Naive thymus-derived CD4-positive, alpha-beta T cell (primary cell): ENCODE results near the gene ARPC1A. TPM values are rescaled to one million over a fixed set of nuclear protein-coding genes. Genes with fewer than 3 reads are reported as not detected.
A peak's percentile ranks its signal among the peaks of the same experiment; 100 is the strongest.
"Not testable (repeated sequence)": the region's sequence is repeated elsewhere in the genome, so short reads cannot be mapped to it uniquely, and the experiment has no call there.

ENCODE experiments used
- ATAC-seq: fragments of 150-1000 bp; cut with Tn5 transposase; 2 replicates; pipeline ENCODE4 v1.10.0; 2021; ENCODE audit warnings: mild to moderate bottlenecking, moderate library complexity
- CTCF ChIA-PET: fragments of 350-600 bp; sonication (Branson Sonifier 250); formaldehyde crosslinking; loops from one replicate; lab custom pipeline; 2021; ENCODE audit warnings: antibody characterized with exemption; lab: Charles Lee
- POLR2A ChIA-PET: fragments of 350-600 bp; sonication (Branson Sonifier 250); formaldehyde crosslinking; loops from one replicate; lab custom pipeline; 2021; ENCODE audit warnings: antibody characterized with exemption, inconsistent platforms; lab: Charles Lee
- DNase-seq, 9 donors: peaks; one replicate each; pipeline versions ENCODE4 v3.0.0 to v3.0.0-alpha.2; 2020 to 2022; ENCODE audit warnings: mixed read lengths in 1 of 9
- H3K27ac ChIP-seq: one replicate; pipeline ENCODE4 v1.7.0; 2013; ENCODE audit warnings: mild to moderate bottlenecking, low read depth, low read length, moderate library complexity
- H3K27me3 ChIP-seq, 2 donors: one replicate each; pipeline ENCODE4 v1.7.0; 2013; ENCODE audit warnings: low read length in 2 of 2, mild to moderate bottlenecking in 2 of 2, moderate library complexity in 2 of 2; ENCODE audit not compliant: control insufficient read depth in 2 of 2, insufficient read depth in 2 of 2
- H3K36me3 ChIP-seq, 3 experiments: 1 replicate in 2 of 3; 2 replicates in 1 of 3; pipeline ENCODE4 v1.7.0; 2013; ENCODE audit warnings: low read length in 3 of 3, mild to moderate bottlenecking in 3 of 3, moderate library complexity in 1 of 3; ENCODE audit not compliant: insufficient read depth in 3 of 3, control insufficient read depth in 2 of 3
- H3K4me1 ChIP-seq, 2 donors: one replicate each; pipeline ENCODE4 v1.7.0; 2013; ENCODE audit warnings: low read length in 2 of 2, mild to moderate bottlenecking in 2 of 2, moderate library complexity in 1 of 2; ENCODE audit not compliant: control insufficient read depth in 2 of 2, insufficient read depth in 2 of 2
- H3K4me3 ChIP-seq: 2 replicates; pipeline ENCODE4 v1.7.0; 2013; ENCODE audit warnings: mild to moderate bottlenecking, low read length
- H3K9me3 ChIP-seq, 3 experiments: 1 replicate in 2 of 3; 2 replicates in 1 of 3; pipeline ENCODE4 v1.7.0; 2013; ENCODE audit warnings: low read length in 3 of 3; ENCODE audit not compliant: control insufficient read depth in 2 of 3
- H3K27ac Mint-ChIP-seq, 9 donors: one replicate each; pipeline ENCODE4 v1.8.0; 2020 to 2022; ENCODE audit warnings: mixed read lengths in 9 of 9, mild to moderate bottlenecking in 8 of 9, moderate library complexity in 5 of 9, inconsistent platforms in 2 of 9
- H3K27me3 Mint-ChIP-seq, 5 donors: one replicate each; pipeline ENCODE4 v1.8.0; 2021 to 2022; ENCODE audit warnings: mixed read lengths in 5 of 5, mild to moderate bottlenecking in 1 of 5
- H3K36me3 Mint-ChIP-seq, 5 donors: one replicate each; pipeline ENCODE4 v1.8.0; 2020 to 2022; ENCODE audit warnings: mixed read lengths in 5 of 5, mild to moderate bottlenecking in 3 of 5, inconsistent platforms in 1 of 5
- H3K4me1 Mint-ChIP-seq, 7 donors: one replicate each; pipeline ENCODE4 v1.8.0; 2020 to 2022; ENCODE audit warnings: mixed read lengths in 7 of 7, mild to moderate bottlenecking in 3 of 7, inconsistent platforms in 1 of 7
- H3K4me3 Mint-ChIP-seq, 10 donors: one replicate each; pipeline ENCODE4 v1.8.0; 2020 to 2022; ENCODE audit warnings: mild to moderate bottlenecking in 10 of 10, mixed read lengths in 10 of 10, moderate library complexity in 6 of 10, inconsistent platforms in 2 of 10
- H3K9me3 Mint-ChIP-seq, 11 donors: one replicate each; pipeline ENCODE4 v1.8.0; 2020 to 2022; ENCODE audit warnings: mixed read lengths in 11 of 11, mild to moderate bottlenecking in 4 of 11, inconsistent platforms in 1 of 11, moderate library complexity in 1 of 11
- intact Hi-C, 2 donors: fragments of 100-400 bp; cut with micrococcal nuclease; formaldehyde crosslinking; loops; one replicate each; pipeline ENCODE4 v1.15.1; 2023
- polyA plus RNA-seq, 2 donors: library from polyadenylated mRNA; unstranded; fragments of 300-500 nt; fragmentation: Illumina TruSeq; gene quantifications; one replicate each; pipeline ENCODE4 v1.2.3, GENCODE V29; 2021
- total RNA-seq, 6 experiments: library from RNA in 5 of 6; stranded (reverse) in 5 of 6; gene quantifications; 1 replicate in 5 of 6; 2 replicates in 1 of 6; pipeline ENCODE4 v1.2.3 and lab custom pipeline; 2021 to 2026

Gene ARPC1A
- 10 to 100 TPM; 28.1 to 62.5 (median 43.2) TPM for total RNA-seq
- 100 to 1,000 TPM in 1 of 2 donors, 10 to 100 TPM in 1; 55.7 to 101 TPM for polyA plus RNA-seq
- total RNA-seq (lab: John Stamatoyannopoulos, UW) = 3.8 reads per million, percentile 19 among the genes with 10 or more reads in this experiment

DNA sequence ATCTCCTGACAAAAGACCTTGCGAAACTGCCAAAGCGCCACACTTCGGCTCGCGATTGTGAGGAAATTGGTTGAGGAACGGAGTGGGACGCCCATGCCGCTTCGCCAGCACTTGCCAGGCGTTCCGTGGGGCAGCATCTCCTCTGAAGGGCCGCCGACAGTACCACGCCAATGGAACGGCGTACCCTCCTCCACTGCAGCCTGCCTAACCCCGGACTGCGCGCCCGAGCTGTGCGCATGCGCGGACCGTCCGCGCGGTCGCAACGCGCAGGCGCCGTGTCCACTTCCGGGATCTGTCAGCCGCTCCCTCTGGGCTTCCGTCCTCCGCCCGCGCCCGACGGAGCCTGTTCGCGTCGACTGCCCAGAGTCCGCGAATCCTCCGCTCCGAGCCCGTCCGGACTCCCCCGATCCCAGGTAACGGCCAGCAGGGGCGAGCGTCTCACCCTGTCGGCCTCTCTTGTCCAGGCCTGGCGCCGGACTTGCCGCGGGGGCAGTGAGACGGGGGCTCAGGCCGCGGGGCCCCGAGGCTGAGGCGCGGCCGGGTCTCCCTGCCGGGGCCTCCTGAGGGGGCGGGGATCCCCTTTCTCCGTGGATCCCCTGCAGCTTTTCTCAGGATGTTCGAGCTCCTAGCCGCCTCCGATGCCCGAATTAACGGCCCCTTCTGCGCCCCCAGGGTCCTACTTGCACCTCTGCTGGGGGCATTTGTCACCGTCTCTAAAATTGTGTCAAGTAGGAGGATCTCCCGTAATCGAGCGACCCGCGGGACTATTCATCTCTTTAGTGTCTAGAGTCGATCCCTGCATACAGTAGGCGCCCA is at the start of gene ARPC1A:
TSS of gene ARPC1A (plus strand) at position 307 of the 816 bp plus-strand sequence. CDS start 7,456 bp downstream, outside the sequence.
- H3K9me3 ChIP-seq = no peaks in the 10 kb centered on the region
- H3K36me3 Mint-ChIP-seq = peaks cover 0 to 7% (median 0%) of the 10 kb centered on the region in 5 donors

DNA sequence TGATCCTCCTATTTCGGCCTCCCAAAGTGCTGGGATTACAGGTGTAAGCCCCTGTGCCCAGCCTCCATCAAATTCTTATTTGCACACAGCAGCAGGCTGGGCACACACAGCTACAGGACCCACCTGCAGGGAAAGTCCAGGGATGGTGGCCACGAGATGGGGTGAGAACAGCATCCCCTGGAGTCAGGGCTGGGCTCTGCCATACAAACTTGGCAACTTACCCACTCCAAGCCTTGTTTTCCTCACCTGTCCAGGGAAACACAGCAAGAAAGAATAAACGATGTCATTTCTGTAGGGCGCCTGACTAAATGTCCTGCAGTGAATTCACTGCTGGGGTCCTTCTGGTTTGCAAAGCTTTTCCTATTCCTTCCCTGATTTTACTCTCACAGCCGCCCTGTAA is 47.5 kb upstream of the ARPC1A start:
- Mint-ChIP-seq H3K27me3 (peaks cover 0 to 2% (median 0%) of the 10 kb centered on the region in 5 donors), H3K27ac (no peak overlapping the region), H3K4me1 (peaks cover 0 to 18% (median 0%) of the 10 kb centered on the region in 7 donors), H3K4me3 (no peak overlapping the region), H3K9me3 (peaks cover 0 to 2% (median 0%) of the 10 kb centered on the region in 11 donors), H3K36me3 (no peaks in the 10 kb centered on the region)
- POLR2A ChIA-PET = no interaction called here
- Histone ChIP-seq H3K36me3 (no peaks in the 10 kb centered on the region), H3K4me1 (no peaks in the 10 kb centered on the region), H3K27ac (no peak overlapping the region), H3K4me3 (no peak overlapping the region), H3K27me3 (no peaks in the 10 kb centered on the region), H3K9me3 (no peaks in the 10 kb centered on the region)
- DNase-seq (no peak), ATAC-seq (no peak)
- CTCF ChIA-PET = no interaction called here
- intact Hi-C loops = no loop called here

More for the DNA sequence above, at the start of gene ARPC1A:
- Histone ChIP-seq H3K27ac (peak within 1 kb of the TSS; percentile 89), H3K4me1 (peaks cover 25 to 26% of the 10 kb centered on the region in 2 donors), H3K4me3 (peak within 1 kb of the TSS; percentile 77), H3K27me3 (no peaks in the 10 kb centered on the region), H3K36me3 (peaks cover 0 to 10% (median 0%) of the 10 kb centered on the region in 3 experiments)
- CTCF ChIA-PET = interaction anchor here (0.6 to 1.5 kb wide), 4 partner anchors 9 to 1832 kb away, joined by 3 to 7 read pairs (median 4); no protein-coding TSS in a partner anchor
- Mint-ChIP-seq H3K9me3 (peaks cover 0 to 10% (median 0%) of the 10 kb centered on the region in 11 donors), H3K4me3 (peak within 1 kb of the TSS; percentile 86 to 99 (median 92)), H3K4me1 (peaks cover 33 to 48% (median 43%) of the 10 kb centered on the region in 7 donors), H3K27ac (peak within 1 kb of the TSS; percentile 78 to 95 (median 90)), H3K27me3 (peaks cover 0 to 11% (median 0%) of the 10 kb centered on the region in 5 donors)
- peak; percentile 95 for ATAC-seq
- intact Hi-C loops = loop anchor here (1.0 to 10.0 kb wide), 7 partner anchors 42 to 451 kb away; partner anchors contain the start of genes BUD31 (in 2 of the 2), PDAP1 (in 2 of the 2), ARPC1B (in 1 of the 2) and TMEM130 (in 1 of the 2)
- POLR2A ChIA-PET = interaction anchor here (0.9 to 2.2 kb wide), 10 partner anchors 10 to 447 kb away, joined by 3 to 8 read pairs (median 3); partner anchors contain the start of genes BUD31, PDAP1 and TRRAP
- DNase-seq = peak; percentile 84 to 96 (median 94)

DNA sequence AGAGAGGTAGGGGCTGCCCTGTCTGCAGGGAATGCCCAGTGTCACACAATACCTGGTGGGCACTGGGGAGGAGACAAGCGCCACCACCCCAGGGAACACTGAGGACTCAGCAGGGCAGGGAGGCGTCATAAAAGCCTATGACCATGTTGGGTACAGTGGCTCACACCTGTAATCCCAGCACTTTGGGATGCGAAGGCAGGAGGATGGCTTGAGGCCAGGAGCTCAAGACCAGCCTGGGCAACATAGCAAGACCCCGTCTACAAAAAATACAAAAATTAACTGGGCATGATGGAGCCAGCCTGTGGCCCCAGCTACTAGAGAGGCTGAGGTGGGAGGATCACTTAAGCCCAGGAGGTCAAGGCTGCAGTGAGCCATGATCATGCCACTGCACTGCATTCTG is 41.5 kb upstream of the ARPC1A start:
- H3K36me3 Mint-ChIP-seq, POLR2A ChIA-PET, intact Hi-C loops, H3K36me3 ChIP-seq, H3K9me3 Mint-ChIP-seq, H3K4me3 ChIP-seq, CTCF ChIA-PET, H3K27ac Mint-ChIP-seq, H3K27me3 ChIP-seq, H3K9me3 ChIP-seq, H3K4me3 Mint-ChIP-seq, H3K4me1 ChIP-seq, ATAC-seq, H3K27ac ChIP-seq, H3K4me1 Mint-ChIP-seq, DNase-seq, H3K27me3 Mint-ChIP-seq: not testable (repeated sequence)

DNA sequence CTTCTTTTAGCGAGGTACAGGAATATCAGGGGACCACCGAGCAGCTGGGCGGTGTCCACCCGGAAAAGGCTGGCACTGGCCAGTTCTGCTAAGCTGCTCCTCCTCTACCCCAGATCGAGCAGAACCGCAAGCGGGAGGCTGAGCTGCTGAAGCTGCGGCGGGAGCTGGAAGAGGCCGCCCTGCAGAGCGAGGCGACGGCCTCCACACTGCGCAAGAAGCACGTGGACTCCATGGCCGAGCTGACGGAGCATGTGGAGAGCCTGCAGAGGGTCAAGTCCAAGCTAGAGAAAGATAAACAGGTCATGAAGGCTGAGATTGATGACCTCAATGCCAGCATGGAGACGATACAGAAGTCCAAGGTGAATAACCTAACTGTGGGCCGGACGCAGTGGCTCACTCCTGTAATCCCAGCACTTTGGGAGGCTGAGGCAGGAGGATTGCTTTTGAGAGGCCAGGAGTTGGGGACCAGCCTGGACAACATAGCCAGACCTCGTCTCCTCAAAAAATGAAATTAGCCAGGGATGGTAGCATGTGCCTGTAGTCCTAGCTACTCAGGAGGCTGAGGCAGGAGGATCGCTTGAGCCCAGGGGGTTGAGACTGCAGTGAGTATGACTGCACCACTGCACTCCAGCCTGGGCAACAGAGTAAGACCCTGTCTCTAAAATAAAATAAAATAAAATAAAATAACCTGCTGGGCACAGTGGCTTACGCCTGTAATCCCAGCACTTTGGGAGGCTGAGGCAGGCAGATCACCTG is 37.7 kb upstream of the ARPC1A start:
- H3K27ac Mint-ChIP-seq = peak overlapping the region in 1 of 9 donors; percentile 20
- Histone ChIP-seq H3K27ac (no peak overlapping the region), H3K9me3 (no peaks in the 10 kb centered on the region), H3K27me3 (no peaks in the 10 kb centered on the region), H3K4me3 (no peak overlapping the region), H3K36me3 (no peaks in the 10 kb centered on the region), H3K4me1 (no peaks in the 10 kb centered on the region)
- no peaks in the 10 kb centered on the region for H3K4me1 Mint-ChIP-seq
- H3K9me3 Mint-ChIP-seq = no peaks in the 10 kb centered on the region
- peaks cover 0 to 6% (median 0%) of the 10 kb centered on the region in 5 donors for H3K36me3 Mint-ChIP-seq
- POLR2A ChIA-PET = no interaction called here
- no peaks in the 10 kb centered on the region for H3K27me3 Mint-ChIP-seq
- H3K4me3 Mint-ChIP-seq = no peak overlapping the region
- ATAC-seq (no peak), DNase-seq (no peak)
- CTCF ChIA-PET = interaction anchor here (0.6 kb wide), 1 partner anchor 25 kb away, joined by 3 read pairs; no protein-coding TSS in a partner anchor
- intact Hi-C loops = no loop called here

DNA sequence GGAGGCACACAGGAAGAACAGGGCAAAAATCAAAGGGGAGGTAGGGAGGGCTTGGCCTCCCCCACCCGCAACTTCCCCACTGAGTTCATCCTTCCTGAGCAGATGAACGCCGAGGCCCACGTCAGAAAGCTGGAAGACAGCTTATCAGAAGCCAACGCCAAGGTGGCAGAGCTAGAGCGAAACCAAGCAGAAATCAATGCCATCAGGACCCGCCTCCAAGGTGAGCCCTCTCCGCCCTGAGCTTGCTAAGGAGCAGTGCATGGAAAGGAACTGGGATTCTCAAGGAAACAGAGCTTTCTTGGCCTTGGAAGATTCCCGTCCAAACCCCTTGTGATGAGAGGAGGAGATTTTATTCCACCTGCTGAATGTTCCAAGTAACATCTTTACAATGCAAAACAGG is 36.5 kb upstream of the ARPC1A start:
- ChIA-PET CTCF (interaction anchor here (0.7 kb wide), 1 partner anchor 12 kb away, joined by 3 read pairs; no protein-coding TSS in a partner anchor), POLR2A (no interaction called here)
- H3K27ac ChIP-seq = no peak overlapping the region
- H3K36me3 ChIP-seq = no peaks in the 10 kb centered on the region
- no peaks in the 10 kb centered on the region for H3K27me3 Mint-ChIP-seq
- H3K27ac Mint-ChIP-seq = no peak overlapping the region
- no peaks in the 10 kb centered on the region for H3K4me1 ChIP-seq
- no peaks in the 10 kb centered on the region for H3K4me1 Mint-ChIP-seq
- no peaks in the 10 kb centered on the region for H3K9me3 ChIP-seq
- H3K4me3 Mint-ChIP-seq = no peak overlapping the region
- ATAC-seq (no peak), DNase-seq (no peak)
- H3K36me3 Mint-ChIP-seq = peaks cover 0 to 6% (median 0%) of the 10 kb centered on the region in 5 donors
- intact Hi-C loops = no loop called here
- no peaks in the 10 kb centered on the region for H3K27me3 ChIP-seq
- H3K4me3 ChIP-seq = no peak overlapping the region
- no peaks in the 10 kb centered on the region for H3K9me3 Mint-ChIP-seq

DNA sequence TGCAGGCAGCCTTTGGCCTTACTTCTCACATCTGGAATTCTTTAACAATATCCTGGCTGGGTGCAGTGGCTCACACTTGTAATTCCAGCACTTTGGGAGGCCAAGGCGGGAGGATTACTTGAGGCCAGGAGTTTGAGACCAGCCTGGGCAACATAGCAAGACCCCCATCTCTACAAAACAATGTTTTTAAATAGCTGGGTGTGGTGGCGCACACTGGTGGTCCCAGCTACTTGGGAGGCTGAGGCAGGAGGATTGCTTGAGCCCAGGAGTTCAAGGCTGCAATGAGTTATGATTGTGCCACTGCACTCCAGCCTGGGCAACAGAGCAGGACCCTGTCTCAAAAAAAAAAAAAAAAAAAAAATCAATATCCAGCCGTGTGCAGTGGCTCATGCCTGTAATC is 35.5 kb upstream of the ARPC1A start:
- intact Hi-C loops, POLR2A ChIA-PET, H3K4me3 ChIP-seq, H3K9me3 Mint-ChIP-seq, H3K4me1 Mint-ChIP-seq, H3K36me3 ChIP-seq, H3K4me3 Mint-ChIP-seq, H3K27ac ChIP-seq, H3K27ac Mint-ChIP-seq, H3K36me3 Mint-ChIP-seq, H3K27me3 Mint-ChIP-seq, DNase-seq, H3K27me3 ChIP-seq, H3K9me3 ChIP-seq, H3K4me1 ChIP-seq, ATAC-seq: not testable (repeated sequence)
- CTCF ChIA-PET = interaction anchor here (0.7 kb wide), 2 partner anchors 19 to 207 kb away, joined by 3 to 4 read pairs; no protein-coding TSS in a partner anchor
